ENCODE measurements around the gene LRPAP1. TPM values are rescaled to one million over a fixed set of nuclear protein-coding genes. Genes with fewer than 3 reads are reported as not detected.
"Not testable (repeated sequence)": the region's sequence is repeated elsewhere in the genome, so short reads cannot be mapped to it uniquely, and the experiment has no call there.

Gene LRPAP1
- total RNA-seq, 1 donor from 2014 or later = 80.1 TPM

GRCh38 chr4:3462321-3462789, 69.9 kb downstream of the LRPAP1 start:
- Mint-ChIP-seq H3K27ac (no peak overlapping the region), H3K9me3 (no peaks in the 10 kb centered on the region)

GRCh38 chr4:3461515-3462291, 70.5 kb downstream of the LRPAP1 start:
- no peaks in the 10 kb centered on the region for H3K9me3 Mint-ChIP-seq
- no peak overlapping the region for H3K27ac Mint-ChIP-seq
- no peak for DNase-seq (ENCODE audit: low spot score)
- intact Hi-C loops (cut with micrococcal nuclease) = no loop called here
- no peaks in the 10 kb centered on the region for H3K36me3 Mint-ChIP-seq (ENCODE audit: low read depth)
- H3K27me3 Mint-ChIP-seq (ENCODE audit: low read depth) = peaks cover 11% of the 10 kb centered on the region
- no peaks in the 10 kb centered on the region for H3K4me1 Mint-ChIP-seq (ENCODE audit: low read depth)
- H3K4me3 Mint-ChIP-seq (ENCODE audit: low read depth) = no peak overlapping the region

More at GRCh38 chr4:3462321-3462789, 69.9 kb downstream of the LRPAP1 start:
- intact Hi-C loops (cut with micrococcal nuclease) = no loop called here
- Mint-ChIP-seq H3K36me3 (ENCODE audit: low read depth) (no peaks in the 10 kb centered on the region), H3K4me3 (ENCODE audit: low read depth) (no peak overlapping the region), H3K27me3 (ENCODE audit: low read depth) (peaks cover 11% of the 10 kb centered on the region), H3K4me1 (ENCODE audit: low read depth) (no peaks in the 10 kb centered on the region)
- no peak for DNase-seq (ENCODE audit: low spot score)

GRCh38 chr4:3460926-3461325, 71.3 kb downstream of the LRPAP1 start:
- H3K4me3 Mint-ChIP-seq (ENCODE audit: low read depth) = no peak overlapping the region
- peaks cover 11% of the 10 kb centered on the region for H3K27me3 Mint-ChIP-seq (ENCODE audit: low read depth)
- H3K36me3 Mint-ChIP-seq (ENCODE audit: low read depth) = no peaks in the 10 kb centered on the region
- H3K4me1 Mint-ChIP-seq (ENCODE audit: low read depth) = no peaks in the 10 kb centered on the region
- intact Hi-C loops (cut with micrococcal nuclease) = no loop called here
- no peak for DNase-seq (ENCODE audit: low spot score)
- no peaks in the 10 kb centered on the region for H3K9me3 Mint-ChIP-seq
- H3K27ac Mint-ChIP-seq = no peak overlapping the region

DNA sequence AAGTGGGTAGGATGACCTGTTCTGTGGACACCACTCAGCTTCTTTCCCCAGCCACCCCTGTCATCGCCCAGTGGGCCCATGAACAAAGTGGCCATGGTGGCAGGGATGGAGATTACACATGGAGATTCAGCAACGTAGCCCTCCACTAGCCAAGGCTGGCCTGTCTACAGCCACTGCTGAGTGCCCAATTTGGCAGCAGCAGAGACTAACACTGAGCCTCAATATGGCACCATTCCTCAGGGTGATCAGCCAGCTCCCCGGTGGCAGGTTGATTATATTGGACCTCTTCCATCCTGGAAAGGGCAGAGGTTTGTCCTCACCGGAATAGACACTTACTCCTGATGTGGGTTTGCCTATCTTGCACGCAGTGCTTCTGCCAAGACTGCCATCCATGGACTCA, 73.1 kb downstream of the LRPAP1 start:
- H3K4me1 Mint-ChIP-seq (ENCODE audit: low read depth); H3K4me3 Mint-ChIP-seq (ENCODE audit: low read depth); H3K27ac Mint-ChIP-seq; H3K9me3 Mint-ChIP-seq; H3K36me3 Mint-ChIP-seq (ENCODE audit: low read depth); DNase-seq (ENCODE audit: low spot score); intact Hi-C loops (cut with micrococcal nuclease): not testable (repeated sequence)
- peaks cover 11% of the 10 kb centered on the region for H3K27me3 Mint-ChIP-seq (ENCODE audit: low read depth)

- no peak for DNase-seq (ENCODE audit: low spot score)
- intact Hi-C loops (cut with micrococcal nuclease) = no loop called here
- H3K9me3 Mint-ChIP-seq = peaks cover 9% of the 10 kb centered on the region
- H3K36me3 Mint-ChIP-seq (ENCODE audit: low read depth) = no peaks in the 10 kb centered on the region
- H3K27ac Mint-ChIP-seq = no peak overlapping the region
- no peak overlapping the region for H3K4me3 Mint-ChIP-seq (ENCODE audit: low read depth)
- peaks cover 11% of the 10 kb centered on the region for H3K27me3 Mint-ChIP-seq (ENCODE audit: low read depth)
- H3K4me1 Mint-ChIP-seq (ENCODE audit: low read depth) = no peaks in the 10 kb centered on the region
These were observed 73.9 kb downstream of the LRPAP1 start for GRCh38 chr4:3458371-3458770.

- H3K9me3 Mint-ChIP-seq; H3K4me3 Mint-ChIP-seq (ENCODE audit: low read depth); intact Hi-C loops (cut with micrococcal nuclease); H3K27ac Mint-ChIP-seq; H3K27me3 Mint-ChIP-seq (ENCODE audit: low read depth); H3K4me1 Mint-ChIP-seq (ENCODE audit: low read depth); H3K36me3 Mint-ChIP-seq (ENCODE audit: low read depth); DNase-seq (ENCODE audit: low spot score): not testable (repeated sequence)
These were observed 76.6 kb downstream of the LRPAP1 start for GRCh38 chr4:3455596-3455995.

Other genes starting within 250 kb of the LRPAP1 start
- gene RGS12, start 239.4 kb downstream of the LRPAP1 start, total RNA-seq = 7.0 and 8.3 TPM in 2 replicates
- not detected in 2 replicates for gene HGFAC, start 90.5 kb downstream of the LRPAP1 start, total RNA-seq
- not detected in 2 replicates for gene DOK7, start 69.1 kb downstream of the LRPAP1 start, total RNA-seq
- not detected in 2 replicates for gene ADRA2C, start 234.0 kb upstream of the LRPAP1 start, total RNA-seq